Stimulated activated naive B cell treated with anti-CD40 and anti-IgM and Interleukin-4, amounts not matched to agents 10 μg/mL and 1 μg/mL and 100 μg/mL, for 72 hours (primary cell): Measurements from ENCODE around the gene ARMH1.

Experiments used
- ATAC-seq, 2 donors: fragments of 150-1000 bp; cut with Tn5 transposase; replicated peaks; 2 replicates each; pipeline ENCODE4 v1.10.0; 2021; ENCODE audit warnings: moderate library complexity in 1 of 2
- DNase-seq: peaks from one replicate; pipeline ENCODE4 v3.0.0; 2021
- H3K27ac Mint-ChIP-seq: one replicate; pipeline ENCODE4 v1.8.0; 2022; ENCODE audit warnings: mild to moderate bottlenecking, mixed read lengths
- H3K27me3 Mint-ChIP-seq, 2 donors: one replicate each; pipeline ENCODE4 v1.8.0; 2022; ENCODE audit warnings: mixed read lengths in 2 of 2
- H3K36me3 Mint-ChIP-seq, 2 donors: one replicate each; pipeline ENCODE4 v1.8.0; 2022; ENCODE audit warnings: mixed read lengths in 2 of 2, mild to moderate bottlenecking in 1 of 2
- H3K4me1 Mint-ChIP-seq, 2 donors: one replicate each; pipeline ENCODE4 v1.8.0; 2022; ENCODE audit warnings: mixed read lengths in 2 of 2, mild to moderate bottlenecking in 1 of 2
- H3K4me3 Mint-ChIP-seq, 2 donors: one replicate each; pipeline ENCODE4 v1.8.0; 2022; ENCODE audit warnings: mild to moderate bottlenecking in 2 of 2, mixed read lengths in 2 of 2, moderate library complexity in 1 of 2
- H3K9me3 Mint-ChIP-seq, 2 donors: one replicate each; pipeline ENCODE4 v1.8.0; 2022; ENCODE audit warnings: mixed read lengths in 2 of 2, mild to moderate bottlenecking in 1 of 2

ARMH1 gene

DNA sequence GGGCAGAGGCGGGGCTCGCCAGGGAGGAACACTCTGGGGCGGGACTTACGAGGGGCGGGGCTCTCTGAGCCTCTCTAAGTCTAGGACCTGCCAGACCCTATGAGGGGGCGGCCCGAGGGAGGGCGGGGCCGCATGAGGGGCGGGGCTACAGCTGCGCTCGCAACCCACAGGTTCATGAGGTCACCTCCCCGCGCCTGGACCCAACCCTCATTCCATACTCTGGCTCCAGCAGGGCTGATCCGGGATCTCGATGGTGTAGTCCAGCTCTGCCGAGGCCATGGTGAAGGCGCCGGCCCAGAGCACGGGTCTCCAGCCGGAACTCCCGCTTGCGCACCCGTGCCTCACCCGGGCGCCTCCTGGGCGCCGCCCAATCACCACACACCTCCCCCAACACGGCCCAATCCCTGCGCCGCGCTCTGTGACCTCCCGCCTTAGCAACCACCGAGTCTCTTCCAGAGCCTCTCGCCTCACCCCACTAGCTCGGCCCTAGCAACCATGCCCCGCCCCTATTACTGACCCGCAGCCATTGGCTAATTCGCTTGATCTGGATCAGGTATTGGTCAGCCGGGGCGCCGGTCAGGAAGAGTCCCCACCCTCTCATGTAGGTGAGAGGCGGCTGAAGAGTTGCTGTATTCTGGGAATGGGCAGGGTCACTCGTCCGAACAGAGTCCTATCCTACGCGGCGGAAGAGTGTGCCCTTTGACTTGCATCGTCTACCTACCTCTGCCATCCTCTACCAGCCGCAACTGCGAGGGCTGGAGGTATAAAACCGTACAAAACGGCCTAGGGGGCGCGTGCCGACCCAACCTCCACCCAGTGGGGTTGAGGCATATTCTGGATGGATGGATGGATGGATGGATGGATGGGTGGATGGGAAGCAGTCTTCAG lies at the start of gene ARMH1, which contains the start of gene TMEM53:
Gene ARMH1, plus strand, starts transcription at position 602 of the 888 bp plus-strand sequence. CDS start 14,984 bp downstream, outside the sequence.
Gene TMEM53, minus strand, starts transcription at position 369 of the 888 bp plus-strand sequence. Its CDS starts 90 bp downstream, at position 279.
- peaks cover 0 to 4% of the 10 kb centered on the region in 2 donors for H3K36me3 Mint-ChIP-seq
- H3K4me1 Mint-ChIP-seq = peaks cover 23 to 35% of the 10 kb centered on the region in 2 donors
- H3K9me3 Mint-ChIP-seq = no peaks in the 10 kb centered on the region
- H3K27me3 Mint-ChIP-seq = no peaks in the 10 kb centered on the region
- peak within 1 kb of the TSS; percentile 89 to 90 for H3K4me3 Mint-ChIP-seq
- DNase-seq = peak; percentile 98
- peak; percentile 91 to 93 for ATAC-seq
- H3K27ac Mint-ChIP-seq = peak within 1 kb of the TSS; percentile 94

DNA sequence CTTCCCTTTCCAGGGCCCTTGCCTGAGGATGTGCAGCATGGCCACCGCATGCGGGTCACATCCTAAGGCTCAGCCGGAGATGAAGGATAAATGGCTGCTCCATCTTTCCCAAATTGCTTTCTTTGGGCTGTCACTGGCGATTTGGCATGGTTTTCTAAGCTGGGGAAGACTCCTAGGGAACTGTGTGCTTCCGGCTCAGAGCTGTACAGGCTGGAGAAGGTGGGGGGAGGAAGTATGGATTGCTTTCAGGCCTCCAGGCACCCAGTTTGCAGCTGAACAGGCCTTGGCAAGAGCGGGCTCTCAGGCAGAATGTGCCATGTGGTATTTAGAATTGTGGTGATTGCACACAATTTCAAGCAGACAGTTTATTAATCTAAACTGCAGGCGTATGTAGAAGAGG lies 49.2 kb upstream of the ARMH1 start:
- no peak overlapping the region for H3K27ac Mint-ChIP-seq
- no peaks in the 10 kb centered on the region for H3K27me3 Mint-ChIP-seq

DNA sequence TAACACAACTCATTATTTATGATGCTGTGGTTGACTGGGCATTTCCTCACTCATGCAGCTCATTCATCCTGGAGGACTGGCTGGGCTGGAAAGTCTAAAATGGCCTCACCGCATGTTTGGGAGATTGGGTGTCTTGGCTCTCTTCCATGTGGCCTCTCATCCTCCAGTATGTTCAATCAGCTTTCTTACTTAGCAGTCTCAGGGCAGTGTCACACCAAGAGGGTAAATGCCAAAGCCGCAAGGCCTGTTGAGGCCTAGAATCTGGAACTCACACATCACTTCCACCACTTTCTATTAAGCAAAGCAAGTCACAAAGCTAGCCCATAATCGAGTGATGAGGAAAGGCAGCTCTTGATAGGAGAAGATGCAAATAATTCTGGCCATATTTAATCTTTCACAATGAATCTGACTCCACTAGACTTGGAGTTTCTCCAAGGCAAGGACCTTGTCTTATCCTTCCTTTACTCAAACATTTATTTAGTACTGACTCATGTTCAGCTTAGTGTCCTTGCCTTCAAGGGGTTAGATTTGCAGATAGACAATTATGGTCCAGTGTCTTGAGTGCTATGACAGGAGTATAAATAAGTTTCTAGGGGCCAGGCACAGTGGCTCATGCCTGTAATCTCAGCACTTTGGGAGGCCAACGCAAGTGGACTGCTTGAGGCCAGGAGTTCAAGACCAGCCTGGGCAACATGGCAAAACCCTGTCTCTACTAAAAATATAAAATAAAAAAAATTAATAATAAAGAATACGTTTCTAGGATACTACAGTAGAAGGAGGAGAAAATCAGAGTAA lies 45.4 kb upstream of the ARMH1 start:
- Mint-ChIP-seq H3K27ac (no peak overlapping the region), H3K9me3 (peaks cover 0 to 5% of the 10 kb centered on the region in 2 donors), H3K36me3 (peaks cover 9 to 10% of the 10 kb centered on the region in 2 donors), H3K27me3 (no peaks in the 10 kb centered on the region), H3K4me3 (no peak overlapping the region), H3K4me1 (peaks cover 24 to 33% of the 10 kb centered on the region in 2 donors)
- ATAC-seq = no peak
- DNase-seq = no peak

More for the DNA sequence above, 49.2 kb upstream of the ARMH1 start:
- DNase-seq (no peak), ATAC-seq (no peak)
- H3K9me3 Mint-ChIP-seq = no peaks in the 10 kb centered on the region
- no peak overlapping the region for H3K4me3 Mint-ChIP-seq
- H3K36me3 Mint-ChIP-seq = no peaks in the 10 kb centered on the region
- peaks cover under 1% of the 10 kb centered on the region in 2 donors for H3K4me1 Mint-ChIP-seq

DNA sequence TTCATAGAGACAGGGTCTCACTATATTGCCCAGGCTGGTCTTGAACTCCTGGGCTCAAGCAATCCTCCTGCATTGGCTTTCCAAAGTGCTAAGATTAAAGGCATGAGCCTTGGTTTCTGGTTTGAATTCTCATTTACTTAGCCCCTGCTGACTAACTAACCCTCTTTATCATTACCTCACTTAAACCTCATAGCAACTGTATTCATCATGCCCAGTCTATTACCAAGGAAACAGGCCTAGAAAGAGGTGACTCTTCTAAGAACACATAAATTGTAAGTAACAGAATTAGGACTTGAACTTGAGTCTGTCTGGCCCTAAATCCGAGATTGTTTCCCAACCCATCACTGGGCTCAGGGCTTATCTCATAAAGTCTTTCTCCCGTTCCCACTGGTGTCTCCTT lies 44.4 kb upstream of the ARMH1 start:
- H3K4me3 Mint-ChIP-seq = peak overlapping the region; percentile 91 to 96
- peaks cover 33 to 42% of the 10 kb centered on the region in 2 donors for H3K4me1 Mint-ChIP-seq
- H3K27ac Mint-ChIP-seq = peak overlapping the region; percentile 98
- DNase-seq (no peak), ATAC-seq (no peak)
- H3K27me3 Mint-ChIP-seq = no peaks in the 10 kb centered on the region
- H3K36me3 Mint-ChIP-seq = peaks cover 17 to 19% of the 10 kb centered on the region in 2 donors
- peaks cover 0 to 5% of the 10 kb centered on the region in 2 donors for H3K9me3 Mint-ChIP-seq

DNA sequence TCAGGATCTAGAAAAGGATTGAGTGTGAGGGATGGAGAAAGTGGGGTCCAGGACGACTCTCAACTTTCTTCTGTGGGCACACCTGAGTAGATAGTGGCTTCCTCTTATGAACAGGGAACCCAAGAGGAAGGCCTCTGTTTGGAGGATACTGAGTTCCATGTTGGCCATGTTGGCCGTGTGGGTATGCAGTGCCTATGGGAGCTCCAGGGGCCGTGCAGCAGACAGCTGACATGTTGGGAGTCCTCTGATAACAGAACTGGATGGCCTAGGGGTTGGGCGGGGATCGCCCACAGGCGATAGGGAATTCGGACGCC lies 43.2 kb upstream of the ARMH1 start:
- H3K36me3 Mint-ChIP-seq = peaks cover 24 to 31% of the 10 kb centered on the region in 2 donors
- peaks cover 0 to 5% of the 10 kb centered on the region in 2 donors for H3K9me3 Mint-ChIP-seq
- H3K27me3 Mint-ChIP-seq = no peaks in the 10 kb centered on the region
- H3K4me3 Mint-ChIP-seq = peak overlapping the region; percentile 91 to 96
- DNase-seq = no peak
- H3K27ac Mint-ChIP-seq = peak overlapping the region; percentile 98
- H3K4me1 Mint-ChIP-seq = peaks cover 42 to 48% of the 10 kb centered on the region in 2 donors
- peak; percentile 33 to 45 for ATAC-seq

DNA sequence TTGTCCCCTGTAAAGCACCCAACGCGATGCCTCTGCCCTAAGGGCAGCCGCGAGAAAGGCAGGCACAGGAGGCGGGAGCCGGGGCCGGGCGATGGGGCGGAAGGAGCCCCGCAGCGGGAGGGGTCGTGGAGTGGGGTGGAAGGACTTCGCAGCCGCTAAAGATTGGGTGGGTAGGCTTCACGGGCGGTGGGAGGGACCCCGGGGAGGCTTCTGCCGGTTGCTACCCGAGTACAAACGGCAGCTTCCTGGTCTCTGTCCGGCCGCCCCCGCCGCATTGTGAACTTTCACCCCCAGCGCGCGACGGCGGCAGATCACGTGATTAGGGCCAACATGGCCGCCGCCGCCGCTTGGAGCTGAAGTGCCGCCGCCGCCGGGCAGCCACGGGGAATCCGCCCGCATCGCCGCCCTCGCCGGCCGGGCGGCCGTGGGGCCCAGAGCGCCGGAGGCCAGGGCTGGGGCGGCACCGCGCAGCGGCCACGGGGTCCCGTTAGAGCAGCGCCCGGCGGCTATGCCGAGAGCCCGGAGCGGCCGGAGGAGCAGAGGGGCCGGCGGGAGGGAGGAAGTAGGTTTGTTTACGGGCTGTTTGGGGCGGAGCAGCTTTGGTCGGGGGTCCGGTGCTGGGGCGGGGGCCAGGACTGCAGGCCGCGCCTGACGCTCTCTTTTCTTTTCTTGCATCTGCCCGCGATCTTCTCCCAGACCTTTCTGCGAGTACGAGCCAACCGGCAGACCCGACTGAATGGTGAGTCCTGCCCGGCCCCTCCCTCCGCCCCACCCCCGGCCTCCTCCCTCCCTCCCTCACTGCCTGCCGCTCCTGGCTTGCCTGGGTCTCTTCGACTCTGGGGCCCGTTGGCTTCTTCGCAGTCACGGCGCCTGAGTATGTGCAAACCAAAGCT lies 42.6 kb upstream of the ARMH1 start:
- Mint-ChIP-seq H3K27ac (peak overlapping the region; percentile 98), H3K4me1 (peaks cover 42 to 48% of the 10 kb centered on the region in 2 donors), H3K9me3 (peaks cover 0 to 5% of the 10 kb centered on the region in 2 donors), H3K27me3 (no peaks in the 10 kb centered on the region), H3K36me3 (peaks cover 28 to 37% of the 10 kb centered on the region in 2 donors), H3K4me3 (peak overlapping the region; percentile 91 to 96)
- DNase-seq (peak; percentile 87), ATAC-seq (peak; percentile 82 to 86)

DNA sequence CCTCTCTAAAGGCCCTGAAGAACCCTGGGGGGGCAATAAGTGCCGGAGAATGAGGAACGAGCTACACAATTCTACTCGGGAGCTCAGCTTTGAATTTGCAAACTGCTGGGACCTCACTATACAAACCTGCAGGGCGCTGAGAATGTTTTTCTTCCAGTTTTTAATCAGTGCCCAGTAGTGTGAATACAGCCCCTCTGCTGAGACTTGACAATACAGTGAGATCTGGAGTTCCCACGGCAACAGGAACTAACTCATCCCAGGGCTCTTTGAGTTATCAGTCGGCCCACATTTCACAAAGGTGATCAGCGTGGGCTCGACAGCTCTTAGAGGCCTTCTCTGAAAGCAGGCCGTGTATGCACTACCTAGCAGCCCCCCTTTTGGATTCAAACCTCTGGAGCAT lies 41.9 kb upstream of the ARMH1 start:
- DNase-seq = no peak
- peaks cover 42 to 48% of the 10 kb centered on the region in 2 donors for H3K4me1 Mint-ChIP-seq
- H3K9me3 Mint-ChIP-seq = peaks cover 0 to 5% of the 10 kb centered on the region in 2 donors
- ATAC-seq = peak in 1 of 2 donors; percentile 1
- H3K27ac Mint-ChIP-seq = peak overlapping the region; percentile 98
- H3K4me3 Mint-ChIP-seq = peak overlapping the region; percentile 91 to 96
- peaks cover 30 to 41% of the 10 kb centered on the region in 2 donors for H3K36me3 Mint-ChIP-seq
- no peaks in the 10 kb centered on the region for H3K27me3 Mint-ChIP-seq

DNA sequence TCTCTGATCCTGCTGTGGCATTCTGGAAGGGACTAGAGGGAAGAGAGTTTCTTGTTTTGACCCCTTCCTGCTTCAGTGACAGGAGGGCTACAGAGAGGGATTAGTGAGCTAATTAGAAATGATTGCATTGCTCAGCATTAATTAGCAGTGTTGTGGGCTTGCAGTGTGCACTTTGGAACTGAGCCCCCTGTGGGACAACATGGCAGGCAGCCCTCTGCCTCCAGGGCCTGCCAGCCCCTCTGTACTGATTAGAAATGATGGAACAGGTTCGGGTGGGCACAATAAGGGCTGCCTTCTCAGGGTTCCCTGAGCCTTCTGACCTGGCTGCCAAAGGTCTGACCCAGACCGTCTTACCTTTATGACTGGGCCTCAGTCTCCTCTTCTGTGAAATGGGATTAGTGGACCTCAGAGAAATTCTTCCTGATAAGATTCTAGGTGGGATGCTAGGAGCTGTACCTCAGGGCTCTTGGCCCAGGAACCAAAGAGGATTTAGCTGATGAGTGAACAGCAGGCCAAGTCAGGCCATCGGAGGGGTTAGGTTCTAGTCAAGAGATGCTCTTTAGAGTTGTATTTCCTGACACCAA lies 39.8 kb upstream of the ARMH1 start:
- peak overlapping the region; percentile 76 for H3K27ac Mint-ChIP-seq
- H3K36me3 Mint-ChIP-seq = peaks cover 40 to 55% of the 10 kb centered on the region in 2 donors
- peaks cover 44 to 48% of the 10 kb centered on the region in 2 donors for H3K4me1 Mint-ChIP-seq
- ATAC-seq = no peak
- peaks cover 0 to 5% of the 10 kb centered on the region in 2 donors for H3K9me3 Mint-ChIP-seq
- DNase-seq = no peak
- no peak overlapping the region for H3K4me3 Mint-ChIP-seq
- no peaks in the 10 kb centered on the region for H3K27me3 Mint-ChIP-seq

DNA sequence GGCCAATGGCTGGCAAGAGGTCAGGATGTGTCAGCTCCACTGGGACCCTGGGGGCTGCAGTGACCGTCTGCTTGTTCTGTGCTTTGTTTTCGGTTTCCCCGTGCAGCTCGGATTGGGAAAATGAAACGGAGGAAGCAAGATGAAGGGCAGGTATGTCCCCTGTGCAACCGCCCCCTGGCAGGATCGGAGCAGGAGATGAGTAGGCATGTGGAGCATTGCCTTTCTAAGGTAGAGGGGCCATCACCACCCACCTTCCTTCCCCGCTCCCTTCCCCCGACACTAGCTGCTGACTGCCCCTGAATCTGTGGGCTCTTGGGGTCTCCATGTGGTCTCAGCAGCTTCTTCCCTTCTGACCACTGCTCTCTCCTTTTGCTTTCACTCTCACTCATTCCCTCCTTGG lies 39.1 kb upstream of the ARMH1 start:
- Mint-ChIP-seq H3K9me3 (peaks cover 0 to 4% of the 10 kb centered on the region in 2 donors), H3K36me3 (peaks cover 40 to 55% of the 10 kb centered on the region in 2 donors), H3K4me1 (peaks cover 43 to 47% of the 10 kb centered on the region in 2 donors), H3K27ac (no peak overlapping the region), H3K4me3 (no peak overlapping the region), H3K27me3 (no peaks in the 10 kb centered on the region)
- ATAC-seq = no peak
- no peak for DNase-seq

DNA sequence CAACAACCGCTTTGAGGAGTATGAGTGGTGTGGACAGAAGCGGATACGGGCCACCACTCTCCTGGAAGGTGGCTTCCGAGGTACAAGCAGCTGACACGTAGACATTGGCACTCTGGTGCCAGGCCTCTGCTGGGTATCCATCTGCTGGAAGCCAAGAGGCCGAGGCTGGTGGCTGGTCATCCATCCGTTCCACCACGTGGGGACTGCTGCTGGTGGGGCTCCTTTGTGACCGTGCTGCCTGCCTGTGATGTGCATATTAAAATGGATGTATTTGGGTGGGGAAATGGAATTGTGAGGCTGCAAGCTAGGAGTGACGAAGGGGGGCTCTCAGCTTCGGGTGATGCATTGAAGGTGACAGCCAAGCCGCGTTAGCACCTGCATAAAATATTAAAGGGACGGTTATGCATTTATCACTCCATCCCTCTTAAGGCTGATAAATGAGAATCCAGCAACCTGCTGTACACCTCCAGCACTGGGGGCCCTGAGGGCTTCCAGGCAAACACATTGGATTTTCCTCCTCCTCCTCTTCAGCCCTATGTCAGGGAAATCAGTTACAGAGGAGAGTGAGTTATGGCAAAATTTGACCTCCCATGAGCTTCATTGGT lies 38.3 kb upstream of the ARMH1 start:
- H3K4me3 Mint-ChIP-seq = no peak overlapping the region
- H3K9me3 Mint-ChIP-seq = no peaks in the 10 kb centered on the region
- no peaks in the 10 kb centered on the region for H3K27me3 Mint-ChIP-seq
- H3K27ac Mint-ChIP-seq = peak overlapping the region; percentile 62
- peaks cover 35 to 40% of the 10 kb centered on the region in 2 donors for H3K4me1 Mint-ChIP-seq
- no peak for ATAC-seq
- DNase-seq = no peak
- H3K36me3 Mint-ChIP-seq = peaks cover 38 to 55% of the 10 kb centered on the region in 2 donors

DNA sequence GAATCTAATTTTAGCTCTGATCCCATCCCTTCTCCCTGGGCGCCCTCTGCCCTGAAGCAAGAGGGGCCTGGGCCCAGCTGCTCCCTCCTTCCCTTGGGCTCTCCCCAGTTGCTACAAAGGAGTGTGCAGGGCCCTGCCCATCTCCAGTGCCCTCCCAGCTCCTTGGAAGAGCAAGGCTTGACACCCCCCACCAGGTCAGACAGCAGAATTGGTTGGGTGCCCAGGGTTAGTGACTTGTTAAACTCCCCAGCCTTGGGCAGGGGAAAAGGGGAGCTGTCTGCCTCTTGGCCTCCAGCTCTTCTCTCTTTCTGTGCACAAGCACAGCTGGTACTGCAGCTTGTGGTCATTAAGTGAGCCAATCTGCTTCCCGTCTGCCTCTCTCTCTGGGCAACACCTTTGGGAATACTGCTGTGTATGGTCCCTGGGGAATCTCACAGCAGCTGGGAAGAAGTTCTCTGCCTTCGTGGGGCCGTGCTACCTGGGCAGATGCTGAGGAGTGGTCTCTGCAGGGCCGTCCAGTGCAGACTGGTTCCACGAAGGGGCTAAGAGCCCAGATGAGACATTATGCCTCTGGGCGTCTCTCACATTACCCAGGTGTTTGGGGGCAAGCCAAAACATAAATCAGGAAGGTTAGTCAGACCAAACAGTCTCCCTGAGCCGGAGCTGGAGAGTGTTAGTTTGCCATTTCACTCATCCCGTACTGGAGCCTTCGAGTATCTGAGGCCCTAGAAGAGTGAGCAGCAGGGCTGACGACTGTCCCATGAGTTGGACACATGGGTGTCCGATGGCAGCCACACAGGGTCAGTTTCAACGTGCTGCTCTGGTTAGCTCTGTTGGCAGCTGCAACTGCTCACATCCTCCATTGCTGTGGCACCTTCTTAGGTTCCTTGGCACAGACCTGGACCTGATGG lies 37.6 kb upstream of the ARMH1 start:
- no peak for DNase-seq

DNA sequence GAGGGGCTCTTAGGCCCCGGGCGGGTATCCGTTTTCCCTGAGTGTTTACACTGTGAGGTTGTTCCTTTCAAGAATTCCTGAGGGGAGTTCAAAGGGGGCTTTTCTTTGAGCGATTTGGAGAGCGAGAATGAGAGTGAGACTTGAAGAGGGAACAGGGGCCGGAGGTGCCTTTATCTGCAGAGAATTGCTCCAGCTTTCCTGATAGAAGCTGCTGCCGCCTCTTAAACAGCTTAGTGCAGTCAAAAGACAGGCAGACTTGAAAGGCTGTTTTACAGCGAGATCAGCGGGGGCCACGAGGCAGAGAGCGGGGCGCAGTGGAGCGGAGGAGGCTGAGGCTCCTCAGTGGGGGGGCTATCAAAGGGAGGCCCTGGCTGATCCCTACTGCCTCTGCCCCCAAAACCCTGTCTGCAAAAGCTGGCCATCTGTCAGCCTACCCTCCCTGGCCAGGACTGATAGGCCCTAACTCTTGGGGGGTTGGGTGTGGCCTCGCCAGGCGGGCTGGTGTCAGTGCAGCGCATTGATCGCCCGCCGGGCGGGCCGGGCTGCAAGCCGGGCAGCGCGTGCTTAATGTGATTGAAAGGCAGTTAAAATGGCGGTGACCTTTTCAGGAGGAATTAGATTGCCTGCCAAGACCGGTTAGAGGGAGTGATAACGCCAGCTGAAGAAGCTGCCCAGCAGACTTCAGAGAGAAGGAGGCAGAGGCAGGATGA lies 36.7 kb upstream of the ARMH1 start:
- DNase-seq (no peak), ATAC-seq (no peak)
- Mint-ChIP-seq H3K36me3 (peaks cover 43 to 67% of the 10 kb centered on the region in 2 donors), H3K27ac (peak overlapping the region; percentile 42), H3K4me3 (no peak overlapping the region), H3K9me3 (no peaks in the 10 kb centered on the region), H3K4me1 (peaks cover 35 to 36% of the 10 kb centered on the region in 2 donors), H3K27me3 (no peaks in the 10 kb centered on the region)

More for the DNA sequence above, 37.6 kb upstream of the ARMH1 start:
- Mint-ChIP-seq H3K27ac (peak overlapping the region; percentile 65), H3K36me3 (peaks cover 43 to 61% of the 10 kb centered on the region in 2 donors), H3K4me3 (no peak overlapping the region), H3K9me3 (no peaks in the 10 kb centered on the region), H3K4me1 (peaks cover 33 to 42% of the 10 kb centered on the region in 2 donors), H3K27me3 (no peaks in the 10 kb centered on the region)
- ATAC-seq = no peak
